ENCODE data around the gene KLK15.
A peak's percentile ranks its signal among the peaks of the same experiment; 100 is the strongest.

The KLK15 gene

DNA sequence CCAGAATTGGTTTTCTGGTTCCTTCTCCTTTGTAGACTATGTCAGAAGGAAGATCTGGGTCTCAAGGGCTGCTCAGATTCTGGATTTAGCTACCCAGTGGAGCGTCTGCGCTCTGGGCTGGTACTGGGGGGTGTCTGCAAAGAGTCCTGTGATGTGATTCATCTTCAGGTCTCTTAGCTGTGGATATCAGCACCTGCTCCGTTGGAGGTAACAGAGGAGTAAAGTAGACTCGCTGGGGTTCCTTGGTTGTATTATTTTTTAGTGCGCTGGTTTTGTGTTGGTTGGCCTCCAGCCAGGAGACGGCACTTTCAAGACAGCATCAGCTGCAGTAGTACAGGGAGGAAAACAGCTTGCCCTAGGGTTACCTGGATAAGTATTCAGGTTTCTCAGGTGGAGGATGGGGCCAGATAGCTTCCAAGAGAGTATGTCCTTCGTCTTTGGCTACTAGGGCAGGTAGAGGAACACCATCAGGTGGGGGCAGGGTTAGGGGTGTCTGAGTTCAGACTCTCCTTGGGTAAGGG lies 10.4 kb upstream of the KLK15 start:
- DNase-seq (ENCODE audit: low read depth in 3 of 3, low spot score in 1 of 3), result no peak

- no peak for DNase-seq (ENCODE audit: low read depth in 3 of 3, low spot score in 1 of 3)
These were observed 9.8 kb upstream of the KLK15 start for GRCh38 chr19:50843205-50843604.

DNA sequence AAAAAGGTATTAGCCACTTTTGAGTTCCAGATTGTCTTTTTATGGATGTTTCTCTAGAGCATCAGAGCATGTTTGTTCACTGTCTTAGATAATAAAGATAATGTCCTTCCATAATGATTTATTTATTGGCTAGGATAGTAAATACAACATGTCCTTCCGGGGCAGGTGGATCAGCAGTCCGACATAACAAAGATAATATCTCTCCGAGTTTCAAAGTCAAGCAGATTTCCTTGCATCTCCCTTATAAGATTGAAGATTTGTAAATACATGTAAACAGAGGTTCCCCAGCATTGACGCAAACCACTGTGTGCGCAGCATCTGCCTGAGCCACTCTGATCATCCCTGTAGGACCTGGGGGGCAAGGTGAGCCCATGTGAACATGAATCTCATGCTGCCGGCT lies 8.8 kb upstream of the KLK15 start:
- DNase-seq (ENCODE audit: low read depth in 3 of 3, low spot score in 1 of 3), result no peak

- DNase-seq (ENCODE audit: low read depth in 3 of 3, low spot score in 1 of 3), result no peak
These were observed 6.6 kb upstream of the KLK15 start for GRCh38 chr19:50839712-50840655.

GRCh38 chr19:50838239-50838638 lies 4.9 kb upstream of the KLK15 start:
- DNase-seq (ENCODE audit: low read depth in 3 of 3, low spot score in 1 of 3), result no peak

DNA sequence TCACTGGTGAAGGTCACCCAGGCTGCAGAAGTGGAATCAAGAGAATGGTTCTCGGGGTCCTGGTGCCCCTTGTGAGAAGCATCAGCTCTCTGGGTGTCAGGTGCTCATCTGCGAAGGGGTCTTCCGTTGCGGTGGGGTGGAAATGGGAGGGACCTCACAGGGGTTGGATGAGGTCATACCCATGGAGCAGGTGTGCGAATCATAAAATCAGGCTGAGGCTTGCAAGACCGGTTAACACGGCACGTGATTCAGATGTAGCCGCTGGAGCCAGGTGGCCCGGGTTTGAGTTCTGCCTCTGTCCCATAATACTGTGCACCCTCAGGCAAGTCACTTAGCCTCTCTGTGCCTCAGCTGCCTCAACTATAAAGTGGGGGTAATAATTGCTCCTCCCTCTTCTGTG lies 3.9 kb upstream of the KLK15 start:
- DNase-seq (ENCODE audit: low read depth in 3 of 3, low spot score in 1 of 3), result no peak

DNA sequence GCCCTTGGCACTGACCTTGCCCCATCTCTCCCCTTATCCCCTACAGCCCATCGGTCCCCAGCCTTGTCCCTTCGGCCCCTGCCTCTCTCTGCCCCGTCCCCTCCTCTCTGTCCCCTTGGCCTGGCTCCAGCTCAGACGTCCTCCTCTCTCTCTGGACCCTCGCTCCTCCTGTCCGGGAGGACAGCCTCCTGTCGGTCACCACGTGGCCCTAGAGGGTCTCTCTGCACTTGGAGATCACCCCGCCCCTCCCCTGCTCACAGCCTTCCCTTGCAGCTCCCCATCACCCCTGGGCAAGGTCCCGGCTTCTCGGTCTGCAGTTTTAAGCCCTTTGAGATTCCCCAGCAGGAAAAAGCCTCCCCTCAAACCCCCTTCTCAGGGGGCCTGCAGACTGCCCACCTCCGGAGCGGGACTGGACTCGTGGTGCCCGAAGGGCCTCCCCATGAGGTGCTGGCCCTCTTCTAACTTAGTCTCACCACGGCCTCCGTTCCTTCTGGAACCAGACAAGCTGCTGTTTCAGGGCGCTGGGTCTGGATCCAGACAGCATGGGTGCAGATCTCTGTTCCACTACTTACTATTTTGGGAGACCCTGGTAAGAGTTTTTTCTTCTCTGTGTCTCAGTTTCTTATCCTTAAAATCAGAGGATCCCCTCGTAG lies 3.3 kb upstream of the KLK15 start:
- DNase-seq (ENCODE audit: low read depth in 3 of 3, low spot score in 1 of 3), result no peak

GRCh38 chr19:50835785-50836542 lies 2.6 kb upstream of the KLK15 start:
- DNase-seq (ENCODE audit: low read depth in 3 of 3, low spot score in 1 of 3), result peak in 2 of 3 donors; percentile 26 to 61

- no peak for DNase-seq (ENCODE audit: low read depth in 3 of 3, low spot score in 1 of 3)
These were observed 1.9 kb upstream of the KLK15 start for GRCh38 chr19:50835103-50835784.

DNA sequence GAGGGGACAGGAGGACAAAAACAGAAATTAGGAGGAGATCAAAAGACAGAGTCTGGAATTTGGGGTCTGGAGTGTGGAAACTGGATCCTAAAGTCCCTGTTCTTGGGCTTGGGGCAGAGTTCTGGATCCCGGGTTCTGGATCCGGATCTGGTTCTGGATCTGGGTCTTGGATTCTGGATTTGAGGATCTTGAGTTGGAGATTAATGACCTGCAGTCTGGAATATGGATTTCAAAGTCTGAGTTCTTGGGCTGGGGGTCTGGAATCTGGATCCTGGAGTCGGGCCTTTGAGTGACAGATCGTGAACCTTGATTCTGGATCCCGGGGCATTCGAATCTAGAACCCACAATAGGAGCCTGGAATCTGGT lies 411 bp upstream of the KLK15 start:
- DNase-seq (ENCODE audit: low read depth in 3 of 3, low spot score in 1 of 3), result no peak

- no peak for DNase-seq (ENCODE audit: low read depth in 3 of 3, low spot score in 1 of 3)
These were observed 708 bp downstream of the KLK15 start for GRCh38 chr19:50832666-50833065.

- DNase-seq (ENCODE audit: low read depth in 3 of 3, low spot score in 1 of 3), result no peak
These were observed 2.4 kb downstream of the KLK15 start for GRCh38 chr19:50831026-50831396.

- no peak for DNase-seq (ENCODE audit: low read depth in 3 of 3, low spot score in 1 of 3)
These were observed 2.9 kb downstream of the KLK15 start for GRCh38 chr19:50830266-50831025.

GRCh38 chr19:50829801-50830200 lies 3.6 kb downstream of the KLK15 start:
- no peak for DNase-seq (ENCODE audit: low read depth in 3 of 3, low spot score in 1 of 3)

DNA sequence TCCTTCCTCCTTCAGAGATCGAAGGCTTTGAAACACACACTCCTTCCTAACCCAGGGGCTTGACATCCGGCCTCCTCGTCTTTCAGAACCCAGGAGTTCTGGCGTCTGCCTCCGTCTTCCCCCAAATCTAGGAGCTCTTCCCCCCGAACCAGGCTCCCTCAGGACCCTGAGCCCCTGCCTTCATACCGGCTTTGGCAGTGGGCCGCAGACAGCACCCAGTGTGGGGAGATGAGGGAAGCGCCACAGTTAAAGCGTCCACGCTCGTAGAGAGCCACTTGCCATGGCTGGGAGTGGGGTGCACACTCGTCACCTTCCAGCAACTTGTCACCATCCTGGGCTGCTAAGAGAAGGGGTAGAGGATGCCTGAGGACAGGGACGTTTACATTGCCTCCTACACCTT lies 5.9 kb downstream of the KLK15 start:
- DNase-seq (ENCODE audit: low read depth in 3 of 3, low spot score in 1 of 3), result no peak

GRCh38 chr19:50826492-50827240 lies 6.7 kb downstream of the KLK15 start:
- no peak for DNase-seq (ENCODE audit: low read depth in 3 of 3, low spot score in 1 of 3)

GRCh38 chr19:50823389-50824042 lies 9.9 kb downstream of the KLK15 start, which contains the start of gene KLK1:
Gene KLK1 (minus strand): TSS chr19:50823787. CDS start chr19:50823748, 39 bp downstream.
- DNase-seq (ENCODE audit: low read depth in 3 of 3, low spot score in 1 of 3), result no peak

DNA sequence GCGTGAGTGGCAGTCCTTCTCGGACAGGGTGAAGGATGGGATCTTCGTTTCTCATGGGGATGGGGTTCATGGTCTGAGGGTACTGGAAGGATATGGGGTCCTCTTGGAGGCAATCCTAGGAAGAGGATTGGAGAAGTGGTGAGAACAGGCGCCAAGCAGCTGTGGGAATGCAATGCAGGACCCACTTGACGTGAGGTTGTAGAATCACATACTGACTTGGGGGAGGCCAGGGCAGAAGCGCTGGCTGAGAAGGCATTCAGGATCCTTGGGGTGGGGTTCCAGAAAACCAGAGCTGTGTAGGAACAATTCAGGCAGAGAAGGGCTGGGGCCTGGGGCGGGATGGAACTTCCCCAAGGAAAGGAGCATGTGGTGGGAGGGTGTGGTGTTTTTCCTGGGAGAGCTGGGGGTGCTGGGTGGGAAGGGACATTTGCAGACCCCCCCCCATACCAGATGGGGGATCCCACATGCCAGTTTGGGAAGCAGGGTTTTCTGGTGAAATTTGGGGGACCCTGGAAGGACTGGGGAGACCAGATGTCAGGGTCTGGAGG lies 10.6 kb downstream of the KLK15 start:
- no peak for DNase-seq (ENCODE audit: low read depth in 3 of 3, low spot score in 1 of 3)

- no peak for DNase-seq (ENCODE audit: low read depth in 3 of 3, low spot score in 1 of 3)
These were observed 11.8 kb downstream of the KLK15 start for GRCh38 chr19:50821622-50822021.
